Activated B cell treated with CpG ODN at 0.5 μM for 24 hours (primary cell): ENCODE measurements around the gene GXYLT2. TPM values are rescaled to one million over a fixed set of nuclear protein-coding genes. Genes with fewer than 3 reads are reported as not detected.

ENCODE experiments used
- ATAC-seq: fragments of 200-7000 bp; cut with Tn5 transposase; one replicate; pipeline ENCODE4 v1.10.0; 2021; ENCODE audit warnings: low read depth, mild to moderate bottlenecking, moderate library complexity
- CTCF ChIA-PET: fragments of 350-600 bp; sonication (Branson Sonifier 250); formaldehyde crosslinking; loops from one replicate; lab custom pipeline; 2021; ENCODE audit warnings: antibody characterized with exemption; lab: Charles Lee
- POLR2A ChIA-PET: fragments of 350-600 bp; sonication (Branson Sonifier 250); formaldehyde crosslinking; loops from one replicate; lab custom pipeline; 2021; ENCODE audit warnings: antibody characterized with exemption; lab: Charles Lee
- DNase-seq: peaks from one replicate; pipeline ENCODE4 v3.0.0; 2022
- H3K27ac Mint-ChIP-seq: one replicate; pipeline ENCODE4 v1.8.0; 2020; ENCODE audit warnings: mixed read lengths
- H3K27me3 Mint-ChIP-seq: one replicate; pipeline ENCODE4 v1.8.0; 2021; ENCODE audit warnings: mixed read lengths
- H3K36me3 Mint-ChIP-seq: one replicate; pipeline ENCODE4 v1.8.0; 2021; ENCODE audit warnings: low read depth, mixed read lengths
- H3K4me1 Mint-ChIP-seq: one replicate; pipeline ENCODE4 v1.8.0; 2021; ENCODE audit warnings: mixed read lengths
- H3K4me3 Mint-ChIP-seq: one replicate; pipeline ENCODE4 v1.8.0; 2020; ENCODE audit warnings: mild to moderate bottlenecking, mixed read lengths
- H3K9me3 Mint-ChIP-seq: one replicate; pipeline ENCODE4 v1.8.0; 2020; ENCODE audit warnings: mixed read lengths
- intact Hi-C: fragments of 100-400 bp; cut with micrococcal nuclease; formaldehyde crosslinking; loops from one replicate; pipeline ENCODE4 v1.15.1; 2024
- total RNA-seq: library from RNA; stranded (reverse); gene quantifications from 2 replicates; pipeline ENCODE4 v1.2.3, GENCODE V29; 2022
- TF ChIP-seq, protein P1 (sequence below): fragments of 200-600 bp; IDR thresholded peaks from one replicate; pipeline ENCODE4 v1.8.0; 2022; ENCODE audit warnings: antibody characterized with exemption, mild to moderate bottlenecking

The GXYLT2 gene
- total RNA-seq, 1 donor from 2014 or later: not detected

DNA sequence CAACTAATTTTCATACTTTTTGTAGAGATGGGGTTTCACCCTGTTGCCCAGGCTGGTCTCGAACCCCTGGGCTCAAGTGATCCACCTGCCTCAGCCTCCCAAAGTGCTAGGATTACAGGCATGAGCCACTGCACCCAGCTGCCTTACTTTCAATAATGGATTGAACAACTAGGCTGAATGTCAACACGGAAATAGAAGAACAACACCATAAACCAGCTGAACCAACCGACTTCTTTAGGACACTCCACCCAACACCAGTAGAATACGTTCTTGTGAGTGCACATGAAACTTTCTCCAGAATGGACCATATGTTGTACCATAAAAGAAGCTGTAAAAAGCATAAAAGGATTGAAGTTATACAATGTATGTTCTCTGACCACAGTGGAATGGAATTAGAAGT lies 42.9 kb downstream of the GXYLT2 start:
- Mint-ChIP-seq H3K27me3 (peaks cover 7% of the 10 kb centered on the region), H3K4me3 (no peak overlapping the region), H3K27ac (no peak overlapping the region), H3K9me3 (peaks cover 8% of the 10 kb centered on the region), H3K4me1 (no peaks in the 10 kb centered on the region), H3K36me3 (no peaks in the 10 kb centered on the region)
- TF ChIP-seq, protein P1, sequence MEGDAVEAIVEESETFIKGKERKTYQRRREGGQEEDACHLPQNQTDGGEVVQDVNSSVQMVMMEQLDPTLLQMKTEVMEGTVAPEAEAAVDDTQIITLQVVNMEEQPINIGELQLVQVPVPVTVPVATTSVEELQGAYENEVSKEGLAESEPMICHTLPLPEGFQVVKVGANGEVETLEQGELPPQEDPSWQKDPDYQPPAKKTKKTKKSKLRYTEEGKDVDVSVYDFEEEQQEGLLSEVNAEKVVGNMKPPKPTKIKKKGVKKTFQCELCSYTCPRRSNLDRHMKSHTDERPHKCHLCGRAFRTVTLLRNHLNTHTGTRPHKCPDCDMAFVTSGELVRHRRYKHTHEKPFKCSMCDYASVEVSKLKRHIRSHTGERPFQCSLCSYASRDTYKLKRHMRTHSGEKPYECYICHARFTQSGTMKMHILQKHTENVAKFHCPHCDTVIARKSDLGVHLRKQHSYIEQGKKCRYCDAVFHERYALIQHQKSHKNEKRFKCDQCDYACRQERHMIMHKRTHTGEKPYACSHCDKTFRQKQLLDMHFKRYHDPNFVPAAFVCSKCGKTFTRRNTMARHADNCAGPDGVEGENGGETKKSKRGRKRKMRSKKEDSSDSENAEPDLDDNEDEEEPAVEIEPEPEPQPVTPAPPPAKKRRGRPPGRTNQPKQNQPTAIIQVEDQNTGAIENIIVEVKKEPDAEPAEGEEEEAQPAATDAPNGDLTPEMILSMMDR: no peak
- ChIA-PET CTCF (no interaction called here), POLR2A (no interaction called here)
- DNase-seq (no peak), ATAC-seq (no peak)
- intact Hi-C loops: no loop called here

DNA sequence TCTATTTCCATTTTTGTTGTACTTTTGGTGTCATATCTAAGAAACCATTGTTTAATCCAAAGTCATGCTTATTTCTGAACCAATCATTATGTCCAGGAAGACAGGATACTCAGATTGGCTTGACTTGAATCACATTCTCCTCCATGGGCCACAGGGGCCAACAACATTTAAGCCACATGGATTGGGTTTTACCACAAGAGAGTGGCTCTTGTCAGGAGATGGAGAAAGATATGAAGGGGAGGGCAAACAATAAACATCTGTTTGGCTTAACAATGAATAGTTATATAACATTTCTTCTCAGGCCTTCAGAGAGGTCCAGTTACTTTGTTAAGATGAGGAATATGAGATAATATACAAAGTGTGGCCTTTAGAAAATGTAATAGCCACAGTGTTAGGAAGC lies 44.6 kb downstream of the GXYLT2 start:
- H3K36me3 Mint-ChIP-seq: no peaks in the 10 kb centered on the region
- H3K9me3 Mint-ChIP-seq: peaks cover 8% of the 10 kb centered on the region
- POLR2A ChIA-PET: no interaction called here
- no peak overlapping the region for H3K27ac Mint-ChIP-seq
- ATAC-seq (no peak), DNase-seq (no peak)
- CTCF ChIA-PET: no interaction called here
- no peaks in the 10 kb centered on the region for H3K4me1 Mint-ChIP-seq
- intact Hi-C loops: no loop called here
- TF ChIP-seq, protein P1: no peak
- no peak overlapping the region for H3K4me3 Mint-ChIP-seq
- peaks cover 4% of the 10 kb centered on the region for H3K27me3 Mint-ChIP-seq

- intact Hi-C loops: loop anchor here (1.0 to 5.0 kb wide), 7 partner anchors 58 to 1227 kb away; partner anchors contain the start of gene PPP4R2
- CTCF ChIA-PET: interaction anchor here (0.6 to 5.9 kb wide), 4 partner anchors 114 to 1228 kb away, joined by 3 to 57 read pairs (median 8); no protein-coding TSS in a partner anchor
- H3K9me3 Mint-ChIP-seq: no peaks in the 10 kb centered on the region
- H3K4me3 Mint-ChIP-seq: no peak overlapping the region
- POLR2A ChIA-PET: no interaction called here
- no peaks in the 10 kb centered on the region for H3K36me3 Mint-ChIP-seq
- no peaks in the 10 kb centered on the region for H3K4me1 Mint-ChIP-seq
- H3K27me3 Mint-ChIP-seq: peaks cover 4% of the 10 kb centered on the region
- H3K27ac Mint-ChIP-seq: no peak overlapping the region
- DNase-seq (no peak), ATAC-seq (peak; percentile 81)
- TF ChIP-seq, protein P1: no peak
These were observed 50.8 kb downstream of the GXYLT2 start for GRCh38 chr3:72938471-72939265.

- Mint-ChIP-seq H3K27ac (no peak overlapping the region), H3K4me1 (no peaks in the 10 kb centered on the region), H3K4me3 (no peak overlapping the region), H3K27me3 (no peaks in the 10 kb centered on the region), H3K36me3 (no peaks in the 10 kb centered on the region), H3K9me3 (no peaks in the 10 kb centered on the region)
- intact Hi-C loops: no loop called here
- CTCF ChIA-PET: interaction anchor here (5.9 kb wide), 1 partner anchor 114 kb away, joined by 57 read pairs; no protein-coding TSS in a partner anchor
- no peak for DNase-seq
- POLR2A ChIA-PET: no interaction called here
- TF ChIP-seq, protein P1: no peak
- no peak for ATAC-seq
These were observed 53.4 kb downstream of the GXYLT2 start for GRCh38 chr3:72941245-72941644.

DNA sequence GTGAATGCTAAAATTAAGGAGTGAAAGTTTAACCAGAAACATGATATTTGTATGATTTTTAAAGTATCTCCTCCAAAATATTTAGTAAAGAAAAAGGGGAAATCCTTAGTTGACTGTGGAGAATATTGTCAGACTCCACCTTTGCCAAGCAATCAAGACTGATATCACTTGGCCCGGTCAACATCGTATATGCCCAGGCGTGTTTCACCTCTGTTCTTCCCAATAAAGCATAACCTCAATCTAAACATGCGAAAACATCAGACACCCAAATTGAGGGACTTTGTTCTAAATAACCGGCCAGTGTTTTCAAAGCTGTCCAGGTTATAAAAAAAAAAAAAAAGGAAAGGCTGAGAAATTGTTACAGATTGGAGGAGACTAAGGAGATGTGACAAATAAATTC lies 54.6 kb downstream of the GXYLT2 start:
- no peak for DNase-seq
- CTCF ChIA-PET: interaction anchor here (5.9 kb wide), 1 partner anchor 113 kb away, joined by 57 read pairs; no protein-coding TSS in a partner anchor
- H3K4me1 Mint-ChIP-seq: no peaks in the 10 kb centered on the region
- H3K27ac Mint-ChIP-seq: no peak overlapping the region
- H3K9me3 Mint-ChIP-seq: no peaks in the 10 kb centered on the region
- no peaks in the 10 kb centered on the region for H3K36me3 Mint-ChIP-seq
- no peaks in the 10 kb centered on the region for H3K27me3 Mint-ChIP-seq
- intact Hi-C loops: no loop called here
- POLR2A ChIA-PET: no interaction called here
- TF ChIP-seq, protein P1: no peak
- no peak for ATAC-seq
- no peak overlapping the region for H3K4me3 Mint-ChIP-seq
